ENCODE measurements around the gene FLOT1. TPM values are rescaled to one million over a fixed set of nuclear protein-coding genes. Genes with fewer than 3 reads are reported as not detected.
A peak's percentile ranks its signal among the peaks of the same experiment; 100 is the strongest.

FLOT1 gene
- total RNA-seq, 1 donor: 119 TPM

DNA sequence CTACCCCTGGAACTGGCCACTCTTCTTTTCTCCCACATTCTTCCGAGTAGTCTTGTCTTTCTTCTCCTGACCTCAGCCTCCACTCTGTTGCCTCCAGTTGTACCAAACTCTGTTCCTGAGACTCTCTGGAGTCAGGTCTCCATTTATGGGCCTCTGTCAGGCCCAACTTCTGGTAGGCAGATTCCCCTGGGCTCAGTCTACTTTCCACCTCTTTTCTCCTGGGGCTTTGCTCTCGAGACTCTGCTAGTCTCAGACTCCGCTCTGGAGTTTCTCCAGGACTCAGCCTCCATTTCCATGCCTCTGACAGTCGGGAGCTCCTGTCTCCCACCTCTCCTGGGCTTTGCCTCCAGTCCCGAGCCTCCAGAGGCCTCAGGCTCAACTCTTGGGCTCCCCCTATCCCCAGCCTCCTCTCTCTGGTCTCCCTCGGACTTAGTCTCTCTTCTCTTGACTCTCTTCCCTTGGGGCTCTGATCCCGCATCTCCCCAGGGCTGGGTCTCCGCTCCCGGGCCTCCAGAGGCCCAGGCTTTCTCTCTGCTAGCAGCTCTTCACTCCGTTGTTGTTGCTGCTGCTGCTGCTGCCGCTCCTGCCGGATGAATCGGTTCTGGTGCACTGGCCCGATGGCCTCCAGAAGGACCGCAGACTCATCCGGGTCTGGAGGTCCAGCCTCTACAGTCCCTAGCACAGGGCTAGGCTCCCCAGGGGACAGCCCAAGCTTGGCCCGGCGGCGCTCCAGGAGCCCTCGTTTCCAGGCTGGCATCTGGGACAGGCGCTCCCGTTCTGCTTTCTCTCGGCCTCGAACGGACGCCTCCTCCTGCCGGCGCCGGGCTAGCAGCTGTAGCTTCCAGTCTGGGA lies 57.1 kb downstream of the FLOT1 start:
- DNase-seq (ENCODE audit: low read depth): peak; percentile 39

DNA sequence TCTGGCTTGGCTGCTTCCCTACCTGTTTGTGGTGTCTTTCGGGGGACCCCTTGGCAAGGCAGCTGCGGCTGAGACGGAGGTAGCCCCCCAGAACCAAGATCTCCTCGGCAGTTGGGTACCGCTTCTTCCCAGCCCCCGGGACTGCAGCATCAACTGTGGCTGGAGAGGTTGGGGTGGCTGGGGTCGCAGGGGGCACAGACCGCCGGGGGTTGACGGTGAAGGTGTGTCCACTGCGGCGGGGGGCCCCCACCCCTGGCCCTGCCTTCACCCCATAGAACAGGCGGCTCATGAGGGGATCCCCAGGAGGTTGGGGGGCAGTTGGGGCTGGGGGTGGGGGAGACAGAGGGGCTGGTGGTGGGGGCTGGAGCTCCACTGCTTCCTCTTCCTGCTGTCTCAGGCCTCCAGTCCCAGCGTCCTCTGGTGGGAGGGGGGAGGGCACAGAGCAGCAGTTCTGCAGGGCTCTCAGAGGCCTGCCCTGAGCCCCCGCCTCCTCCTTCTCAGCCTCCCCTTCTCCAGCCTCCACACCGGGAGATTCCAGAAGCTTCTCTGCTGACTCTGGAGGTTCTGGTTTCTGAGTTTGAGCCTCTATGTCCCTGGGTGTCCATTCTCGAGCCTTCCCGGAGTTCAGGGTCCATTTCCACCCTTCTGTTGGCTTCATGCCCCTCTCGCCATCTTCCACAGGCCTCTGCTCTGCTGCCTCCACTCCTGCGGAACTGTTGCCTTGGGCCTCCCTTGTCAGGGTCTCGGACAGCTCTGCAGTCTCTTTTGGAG lies 57.9 kb downstream of the FLOT1 start:
- TF ChIP-seq, protein P1, sequence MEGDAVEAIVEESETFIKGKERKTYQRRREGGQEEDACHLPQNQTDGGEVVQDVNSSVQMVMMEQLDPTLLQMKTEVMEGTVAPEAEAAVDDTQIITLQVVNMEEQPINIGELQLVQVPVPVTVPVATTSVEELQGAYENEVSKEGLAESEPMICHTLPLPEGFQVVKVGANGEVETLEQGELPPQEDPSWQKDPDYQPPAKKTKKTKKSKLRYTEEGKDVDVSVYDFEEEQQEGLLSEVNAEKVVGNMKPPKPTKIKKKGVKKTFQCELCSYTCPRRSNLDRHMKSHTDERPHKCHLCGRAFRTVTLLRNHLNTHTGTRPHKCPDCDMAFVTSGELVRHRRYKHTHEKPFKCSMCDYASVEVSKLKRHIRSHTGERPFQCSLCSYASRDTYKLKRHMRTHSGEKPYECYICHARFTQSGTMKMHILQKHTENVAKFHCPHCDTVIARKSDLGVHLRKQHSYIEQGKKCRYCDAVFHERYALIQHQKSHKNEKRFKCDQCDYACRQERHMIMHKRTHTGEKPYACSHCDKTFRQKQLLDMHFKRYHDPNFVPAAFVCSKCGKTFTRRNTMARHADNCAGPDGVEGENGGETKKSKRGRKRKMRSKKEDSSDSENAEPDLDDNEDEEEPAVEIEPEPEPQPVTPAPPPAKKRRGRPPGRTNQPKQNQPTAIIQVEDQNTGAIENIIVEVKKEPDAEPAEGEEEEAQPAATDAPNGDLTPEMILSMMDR (IDR thresholded peaks at IDR 0.05; ENCODE audit: insufficient read depth, low read depth, low read length): no peak
- peak; percentile 43 for DNase-seq (ENCODE audit: low read depth)
- peak overlapping the region; percentile 91 for H3K4me3 ChIP-seq (ENCODE audit: low read depth, low read length)

More for the DNA sequence above, 57.1 kb downstream of the FLOT1 start:
- TF ChIP-seq, protein P1 (IDR thresholded peaks at IDR 0.05; ENCODE audit: insufficient read depth, low read depth, low read length): peak; percentile 32
- H3K4me3 ChIP-seq (ENCODE audit: low read depth, low read length): peak overlapping the region; percentile 91

DNA sequence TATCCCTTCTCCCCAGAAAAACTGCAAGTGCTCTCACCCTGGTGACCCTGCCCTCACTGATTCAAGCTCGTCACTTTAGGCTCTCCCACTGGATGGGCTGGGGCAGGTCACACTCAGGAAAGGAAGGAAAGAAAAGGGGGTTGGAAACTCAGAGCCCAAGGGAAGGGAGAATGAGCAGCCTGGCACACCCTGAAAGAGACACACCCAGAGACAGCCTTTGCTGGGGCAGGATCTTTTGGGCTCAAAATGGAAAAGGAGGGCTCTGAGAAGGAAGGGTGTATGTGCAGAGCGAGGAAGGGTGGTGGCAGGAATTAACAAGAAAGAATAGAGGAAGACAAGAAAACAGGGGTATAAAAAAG lies 58.5 kb downstream of the FLOT1 start:
- no peak for DNase-seq (ENCODE audit: low read depth)
- TF ChIP-seq, protein P1 (IDR thresholded peaks at IDR 0.05; ENCODE audit: insufficient read depth, low read depth, low read length): no peak
- peak overlapping the region; percentile 91 for H3K4me3 ChIP-seq (ENCODE audit: low read depth, low read length)

DNA sequence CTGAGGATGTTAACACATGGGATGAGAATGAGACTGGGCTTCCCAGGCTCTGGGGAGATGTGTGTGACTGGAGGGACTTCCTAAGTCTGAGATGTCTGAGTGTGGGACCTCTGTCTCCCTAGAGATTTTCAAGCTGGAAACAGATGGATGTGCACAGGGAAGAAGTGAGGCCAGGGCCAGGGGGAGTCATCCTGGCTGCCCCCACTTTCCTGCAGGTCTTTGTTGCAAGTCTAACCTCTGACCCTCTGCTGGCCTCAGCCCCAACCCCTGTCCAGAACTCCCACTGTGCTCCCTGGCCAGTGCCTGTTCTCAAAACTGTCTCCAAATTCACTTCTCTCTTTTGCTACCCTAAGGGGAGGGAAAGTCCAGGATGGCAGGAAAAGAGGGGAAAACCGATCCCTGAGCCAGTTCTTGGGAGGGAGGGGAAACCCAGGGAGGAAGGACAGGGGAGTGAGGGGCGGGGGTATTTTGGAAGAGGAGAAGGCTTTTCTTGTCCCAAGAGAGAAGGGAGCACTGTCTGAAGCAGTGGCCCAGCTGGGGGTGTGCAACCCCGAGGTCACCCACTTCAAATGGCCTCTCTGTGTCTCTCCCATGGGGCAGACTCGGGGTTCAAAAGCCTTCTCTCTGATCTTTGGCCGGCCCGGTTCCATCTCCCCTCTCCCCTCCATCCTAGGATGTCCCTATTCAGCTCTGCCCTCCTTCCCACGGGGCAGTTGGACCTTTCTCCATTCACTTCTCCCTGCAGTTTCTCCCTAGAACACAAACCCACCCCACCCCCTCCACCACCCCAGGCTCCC lies 59.1 kb downstream of the FLOT1 start:
- TF ChIP-seq, protein P1 (IDR thresholded peaks at IDR 0.05; ENCODE audit: insufficient read depth, low read depth, low read length): no peak
- no peak for DNase-seq (ENCODE audit: low read depth)

DNA sequence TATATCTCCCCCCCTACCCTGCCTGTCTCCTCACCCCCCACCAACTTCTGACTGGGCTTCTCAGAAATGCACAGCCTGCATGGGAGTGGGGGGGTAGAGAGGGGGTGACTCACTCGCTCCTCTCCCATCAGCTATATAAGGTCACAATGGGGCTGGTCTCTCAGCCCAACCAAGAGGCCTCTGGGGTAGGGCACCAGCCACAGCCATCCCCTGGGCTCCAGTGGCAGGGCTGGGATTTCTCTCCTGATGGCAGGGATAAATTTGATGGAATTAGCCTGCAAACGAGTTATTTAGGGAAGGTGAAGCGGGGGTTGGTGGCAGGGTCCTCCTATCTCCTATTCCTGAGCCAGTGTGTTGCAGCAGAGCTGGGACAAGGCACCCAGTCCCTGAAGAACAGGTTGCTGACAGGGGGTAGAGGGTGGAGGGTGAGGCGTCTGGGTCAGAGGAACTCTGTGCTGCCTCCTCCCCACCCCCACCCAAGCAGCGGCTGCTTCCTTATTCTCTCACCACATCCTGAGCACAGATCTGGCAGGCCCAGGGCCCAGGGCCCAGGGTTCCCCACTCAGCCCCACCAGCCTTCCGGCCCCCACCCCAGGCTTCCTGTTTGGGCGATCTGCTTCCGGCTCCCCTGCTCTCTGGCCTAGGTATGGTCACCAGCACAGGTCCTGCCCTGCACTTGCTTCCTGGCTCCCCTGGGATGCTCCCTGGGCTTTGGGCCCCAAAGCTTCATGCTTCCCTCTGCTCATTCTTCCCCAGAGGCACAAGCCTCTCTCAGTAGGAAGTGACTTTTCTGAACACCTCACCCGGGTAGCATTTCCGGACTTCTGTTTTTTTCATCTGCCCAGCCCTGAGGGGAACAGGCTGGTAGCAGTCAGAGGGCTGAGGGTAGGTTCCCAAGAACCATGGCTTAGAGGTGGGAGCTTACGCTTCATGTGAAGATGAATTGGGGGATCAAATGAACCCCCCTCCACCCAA lies 60.1 kb downstream of the FLOT1 start:
- H3K4me3 ChIP-seq (ENCODE audit: low read depth, low read length): peak overlapping the region; percentile 91
- TF ChIP-seq, protein P1 (IDR thresholded peaks at IDR 0.05; ENCODE audit: insufficient read depth, low read depth, low read length): no peak
- peak; percentile 88 for DNase-seq (ENCODE audit: low read depth)

More for the DNA sequence above, 59.1 kb downstream of the FLOT1 start:
- H3K4me3 ChIP-seq (ENCODE audit: low read depth, low read length): peak overlapping the region; percentile 91
